Suprapubic skin (tissue), 4 donors: Measurements from ENCODE around the gene RUFY3. TPM values are rescaled to one million over a fixed set of nuclear protein-coding genes. Genes with fewer than 3 reads are reported as not detected.

Experiments
- DNase-seq, 2 donors: peaks; one replicate each; pipeline ENCODE4 v3.0.0-alpha.2; 2019; ENCODE audit warnings: low spot score in 2 of 2
- H3K27ac ChIP-seq: fragments of 200-600 bp; sonication (generic); one replicate; pipeline ENCODE4 v1.5.1; 2019
- H3K27me3 ChIP-seq: fragments of 200-600 bp; sonication (generic); one replicate; pipeline ENCODE4 v1.5.1; 2019
- H3K36me3 ChIP-seq: fragments of 200-600 bp; sonication (generic); one replicate; pipeline ENCODE4 v1.5.1; 2019
- H3K4me1 ChIP-seq: fragments of 200-600 bp; sonication (generic); one replicate; pipeline ENCODE4 v1.5.1; 2019
- H3K4me3 ChIP-seq: fragments of 200-600 bp; sonication (generic); one replicate; pipeline ENCODE4 v1.5.1; 2019; ENCODE audit warnings: mild to moderate bottlenecking
- H3K9me3 ChIP-seq: fragments of 200-600 bp; sonication (generic); one replicate; pipeline ENCODE4 v1.5.1; 2019
- CTCF ChIP-seq, 2 donors: fragments of 200-600 bp in 1 of 2; fragments of 450-650 bp in 1 of 2; sonication (generic) in 1 of 2; IDR thresholded peaks; one replicate each; pipeline ENCODE4 v1.5.1; 2016 to 2019; ENCODE audit warnings: antibody characterized with exemption in 2 of 2, mild to moderate bottlenecking in 1 of 2, moderate library complexity in 1 of 2
- EP300 ChIP-seq: sonication (generic); formaldehyde crosslinking; IDR thresholded peaks from one replicate; pipeline ENCODE4 v1.6.1; 2017; ENCODE audit warnings: antibody characterized with exemption
- POLR2A ChIP-seq, 2 donors: fragments of 450-650 bp; IDR thresholded peaks; one replicate each; pipeline ENCODE4 v1.6.1; 2017; ENCODE audit warnings: antibody characterized with exemption in 2 of 2, mild to moderate bottlenecking in 2 of 2, moderate library complexity in 2 of 2
- POLR2AphosphoS5 ChIP-seq, 3 donors: sonication (generic); formaldehyde crosslinking; IDR thresholded peaks; one replicate each; pipeline ENCODE4 v1.6.1; 2017; ENCODE audit warnings: antibody characterized with exemption in 3 of 3
- WGBS: methylation state at CpG from one replicate; pipeline ENCODE4 v1.1.5; 2018; 5-methylcytosine and 5-hydroxymethylcytosine counted together
- total RNA-seq, 4 donors: library from RNA; depleted of rRNA; stranded (reverse); fragments of >200 nt; gene quantifications; one replicate each; pipeline ENCODE4 v1.1.0, GENCODE V29; 2016

The RUFY3 gene
- total RNA-seq, 4 donors from 2014 or later: 53.2 to 155 (median 68.1) TPM

GRCh38 chr4:70844180-70844579 is 122.4 kb downstream of the RUFY3 start:
- H3K9me3 ChIP-seq: no peaks in the 10 kb centered on the region
- no peak overlapping the region for H3K27ac ChIP-seq
- no peaks in the 10 kb centered on the region for H3K36me3 ChIP-seq
- WGBS: 84% methylated on average over 9 of the region's 9 CpGs
- TF ChIP-seq CTCF (IDR thresholded peaks at IDR 0.05): no peak
- no peak for TF ChIP-seq POLR2A (IDR thresholded peaks at IDR 0.05)
- no peak for TF ChIP-seq POLR2AphosphoS5 (IDR thresholded peaks at IDR 0.05)
- no peak for TF ChIP-seq EP300
- H3K27me3 ChIP-seq: no peaks in the 10 kb centered on the region
- H3K4me3 ChIP-seq: no peak overlapping the region
- DNase-seq: no peak
- H3K4me1 ChIP-seq: no peaks in the 10 kb centered on the region

GRCh38 chr4:70849291-70849690 is 127.5 kb downstream of the RUFY3 start:
- Histone ChIP-seq H3K4me3 (no peak overlapping the region), H3K27me3 (no peaks in the 10 kb centered on the region), H3K9me3 (no peaks in the 10 kb centered on the region), H3K4me1 (no peaks in the 10 kb centered on the region), H3K27ac (no peak overlapping the region), H3K36me3 (no peaks in the 10 kb centered on the region)
- no peak for DNase-seq
- 85% methylated on average over 5 of the region's 5 CpGs for WGBS
- no peak for TF ChIP-seq POLR2AphosphoS5 (IDR thresholded peaks at IDR 0.05)
- no peak for TF ChIP-seq POLR2A (IDR thresholded peaks at IDR 0.05)
- TF ChIP-seq EP300: no peak
- TF ChIP-seq CTCF (IDR thresholded peaks at IDR 0.05): no peak

GRCh38 chr4:70855464-70855863 is 133.7 kb downstream of the RUFY3 start:
- DNase-seq: no peak
- no peaks in the 10 kb centered on the region for H3K36me3 ChIP-seq
- TF ChIP-seq POLR2AphosphoS5 (IDR thresholded peaks at IDR 0.05) (no peak), EP300 (no peak), CTCF (IDR thresholded peaks at IDR 0.05) (no peak), POLR2A (IDR thresholded peaks at IDR 0.05) (no peak)
- no peaks in the 10 kb centered on the region for H3K4me1 ChIP-seq
- H3K27ac ChIP-seq: no peak overlapping the region
- no peaks in the 10 kb centered on the region for H3K9me3 ChIP-seq
- no peak overlapping the region for H3K4me3 ChIP-seq
- H3K27me3 ChIP-seq: no peaks in the 10 kb centered on the region
- 98% methylated on average over 2 of the region's 2 CpGs for whole genome bisulfite sequencing

Other genes starting within 250 kb of the RUFY3 start
- 1 to 10 TPM in 3 of 4 donors, under 1 TPM in 1; 0.86 to 6.8 (median 1.7) TPM for gene MUC7, start 249.8 kb upstream of the RUFY3 start, total RNA-seq
- under 1 TPM in 2 of 4 donors, not detected in 2; 0.79 to 0.83 TPM for gene AMTN, start 203.4 kb upstream of the RUFY3 start, total RNA-seq
- under 1 TPM in 2 of 4 donors, not detected in 2; 0.42 to 0.68 TPM for gene AMBN, start 129.7 kb upstream of the RUFY3 start, total RNA-seq
- gene ENAM, start 93.2 kb upstream of the RUFY3 start, total RNA-seq: not detected
- 1 to 10 TPM in 2 of 4 donors, under 1 TPM in 1, not detected in 1; 0.68 to 8.4 (median 1.4) TPM for gene JCHAIN, start 55.5 kb upstream of the RUFY3 start, total RNA-seq
- gene UTP3, start 33.4 kb upstream of the RUFY3 start, total RNA-seq: 10 to 100 TPM; 19.2 to 27.6 (median 22.6) TPM
- gene GRSF1, start 117.9 kb downstream of the RUFY3 start, total RNA-seq: 10 to 100 TPM; 37.5 to 54.2 (median 46.7) TPM
- gene MOB1B, start 180.4 kb downstream of the RUFY3 start, total RNA-seq: 10 to 100 TPM in 3 of 4 donors, 1 to 10 TPM in 1; 9.5 to 20.8 (median 15.0) TPM